Trophoblast cell (in vitro differentiated cells and primary cell): ENCODE data around the gene ASNS.
"Not testable (repeated sequence)": the region's sequence is repeated elsewhere in the genome, so short reads cannot be mapped to it uniquely, and the experiment has no call there.

Source experiments
- DNase-seq, 2 donors: peaks; one replicate each; pipeline ENCODE4 v3.0.0-alpha.2; 2016
- H2AFZ ChIP-seq: 2 replicates; pipeline ENCODE4 v1.6.1; 2013; ENCODE audit warnings: low read length, moderate library complexity, mild to moderate bottlenecking; ENCODE audit not compliant: insufficient read depth, poor library complexity
- H2AK5ac ChIP-seq: 2 replicates; pipeline ENCODE4 v1.6.1; 2013; ENCODE audit warnings: mild to moderate bottlenecking, low read length
- H2BK120ac ChIP-seq: 2 replicates; pipeline ENCODE4 v1.6.1; 2013; ENCODE audit warnings: low read length, mild to moderate bottlenecking, moderate library complexity; ENCODE audit not compliant: insufficient read depth, poor library complexity
- H2BK12ac ChIP-seq: 2 replicates; pipeline ENCODE4 v1.6.1; 2013; ENCODE audit warnings: mild to moderate bottlenecking, low read length, moderate library complexity
- H2BK5ac ChIP-seq: 2 replicates; pipeline ENCODE4 v1.6.1; 2013; ENCODE audit warnings: low read length, low read depth, moderate library complexity, mild to moderate bottlenecking; ENCODE audit not compliant: poor library complexity
- H3K14ac ChIP-seq: 2 replicates; pipeline ENCODE4 v1.6.1; 2013; ENCODE audit warnings: mild to moderate bottlenecking, low read length
- H3K18ac ChIP-seq: 2 replicates; pipeline ENCODE4 v1.6.1; 2013; ENCODE audit warnings: mild to moderate bottlenecking, low read length
- H3K23ac ChIP-seq: 2 replicates; pipeline ENCODE4 v1.6.1; 2013; ENCODE audit warnings: low read length
- H3K27ac ChIP-seq: 2 replicates; pipeline ENCODE4 v1.5.1; 2013; ENCODE audit warnings: low read depth, mild to moderate bottlenecking, inconsistent platforms, low read length, moderate library complexity
- H3K27me3 ChIP-seq: 2 replicates; pipeline ENCODE4 v1.6.1; 2013; ENCODE audit warnings: inconsistent platforms, mild to moderate bottlenecking, low read length, moderate library complexity; ENCODE audit not compliant: insufficient read depth
- H3K36me3 ChIP-seq, 2 experiments: 1 replicate in 1 of 2; 2 replicates in 1 of 2; pipeline ENCODE4 v1.6.1; 2013; ENCODE audit warnings: low read length in 2 of 2, mild to moderate bottlenecking in 2 of 2, moderate library complexity in 1 of 2; ENCODE audit not compliant: insufficient read depth in 2 of 2, control insufficient read depth in 1 of 2
- H3K4ac ChIP-seq: 2 replicates; pipeline ENCODE4 v1.6.1; 2013; ENCODE audit warnings: low read depth, mild to moderate bottlenecking, low read length, moderate library complexity
- H3K4me1 ChIP-seq, 2 experiments: 1 replicate in 1 of 2; 2 replicates in 1 of 2; pipeline ENCODE4 v1.6.1; 2013; ENCODE audit warnings: low read length in 2 of 2, mild to moderate bottlenecking in 2 of 2, moderate library complexity in 1 of 2; ENCODE audit not compliant: insufficient read depth in 2 of 2, control insufficient read depth in 1 of 2
- H3K4me2 ChIP-seq: 2 replicates; pipeline ENCODE4 v1.6.1; 2013; ENCODE audit warnings: inconsistent platforms, mild to moderate bottlenecking, low read length, moderate library complexity
- H3K4me3 ChIP-seq: 2 replicates; pipeline ENCODE4 v1.5.1; 2013; ENCODE audit warnings: mild to moderate bottlenecking, low read depth, low read length, inconsistent platforms
- H3K79me1 ChIP-seq: one replicate; pipeline ENCODE4 v1.6.1; 2013; ENCODE audit warnings: low read length
- H3K79me2 ChIP-seq: 2 replicates; pipeline ENCODE4 v1.6.1; 2013; ENCODE audit warnings: low read length, mild to moderate bottlenecking; ENCODE audit not compliant: control insufficient read depth, insufficient read depth, poor library complexity
- H3K9ac ChIP-seq: 2 replicates; pipeline ENCODE4 v1.6.1; 2013; ENCODE audit warnings: mild to moderate bottlenecking, low read length
- H3K9me3 ChIP-seq: 2 replicates; pipeline ENCODE4 v1.6.1; 2013; ENCODE audit warnings: low read depth, mild to moderate bottlenecking, control low read depth, inconsistent platforms, low read length; ENCODE audit not compliant: insufficient read depth
- H4K12ac ChIP-seq: 2 replicates; pipeline ENCODE4 v1.6.1; 2013; ENCODE audit warnings: low read depth, mild to moderate bottlenecking, low read length, moderate library complexity
- H4K8ac ChIP-seq: 2 replicates; pipeline ENCODE4 v1.6.1; 2013; ENCODE audit warnings: low read depth, mild to moderate bottlenecking, low read length, moderate library complexity
- H4K91ac ChIP-seq: one replicate; pipeline ENCODE4 v1.6.1; 2013; ENCODE audit warnings: low read depth, mild to moderate bottlenecking, low read length, moderate library complexity
- WGBS: extraction: QIAGEN DNeasy Blood & Tissue Kit; methylation state at CpG from one replicate; pipeline ENCODE4 v1.1.7; 2013; ENCODE audit warnings: missing lambda C conversion rate; ENCODE audit not compliant: insufficient read length, insufficient coverage; ENCODE audit errors: extremely low coverage; 5-methylcytosine and 5-hydroxymethylcytosine counted together

The ASNS gene

DNA sequence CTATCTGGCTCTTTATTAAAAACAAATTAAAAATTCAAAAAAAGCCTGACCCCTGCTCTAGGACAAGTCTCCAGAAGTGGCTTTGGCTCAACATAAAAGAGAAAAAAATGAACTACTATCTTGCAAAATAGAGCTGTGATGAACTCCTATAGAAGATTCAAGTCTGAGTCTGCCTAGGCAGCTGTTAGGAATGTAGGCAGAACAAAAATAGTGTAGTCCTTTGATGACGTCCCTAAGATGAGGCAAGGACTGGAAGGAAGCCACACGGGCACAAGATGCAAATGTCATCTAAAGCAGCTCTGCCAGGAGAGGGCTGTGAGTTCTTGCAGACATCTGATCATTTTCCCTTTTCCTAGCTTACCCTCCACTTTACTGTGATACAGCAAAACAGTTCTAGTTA is 20.5 kb downstream of the ASNS start:
- no peak for DNase-seq
- Histone ChIP-seq H3K79me2 (no peaks in the 10 kb centered on the region), H3K79me1 (no peaks in the 10 kb centered on the region), H2BK5ac (no peak overlapping the region), H3K27me3 (no peaks in the 10 kb centered on the region), H3K27ac (no peak overlapping the region), H3K4me3 (no peak overlapping the region), H3K4me2 (no peak overlapping the region), H3K4ac (no peak overlapping the region), H2AFZ (no peak overlapping the region), H3K9ac (no peak overlapping the region), H2BK12ac (no peak overlapping the region), H3K36me3 (no peaks in the 10 kb centered on the region), H3K4me1 (no peaks in the 10 kb centered on the region), H2BK120ac (no peak overlapping the region), H3K14ac (no peak overlapping the region), H4K12ac (no peak overlapping the region), H2AK5ac (no peak overlapping the region), H3K18ac (no peak overlapping the region), H4K8ac (no peak overlapping the region), H3K9me3 (no peaks in the 10 kb centered on the region), H3K23ac (no peak overlapping the region), H4K91ac (no peak overlapping the region)
- no CpG with 5 or more reads among the region's 2 CpGs for WGBS

DNA sequence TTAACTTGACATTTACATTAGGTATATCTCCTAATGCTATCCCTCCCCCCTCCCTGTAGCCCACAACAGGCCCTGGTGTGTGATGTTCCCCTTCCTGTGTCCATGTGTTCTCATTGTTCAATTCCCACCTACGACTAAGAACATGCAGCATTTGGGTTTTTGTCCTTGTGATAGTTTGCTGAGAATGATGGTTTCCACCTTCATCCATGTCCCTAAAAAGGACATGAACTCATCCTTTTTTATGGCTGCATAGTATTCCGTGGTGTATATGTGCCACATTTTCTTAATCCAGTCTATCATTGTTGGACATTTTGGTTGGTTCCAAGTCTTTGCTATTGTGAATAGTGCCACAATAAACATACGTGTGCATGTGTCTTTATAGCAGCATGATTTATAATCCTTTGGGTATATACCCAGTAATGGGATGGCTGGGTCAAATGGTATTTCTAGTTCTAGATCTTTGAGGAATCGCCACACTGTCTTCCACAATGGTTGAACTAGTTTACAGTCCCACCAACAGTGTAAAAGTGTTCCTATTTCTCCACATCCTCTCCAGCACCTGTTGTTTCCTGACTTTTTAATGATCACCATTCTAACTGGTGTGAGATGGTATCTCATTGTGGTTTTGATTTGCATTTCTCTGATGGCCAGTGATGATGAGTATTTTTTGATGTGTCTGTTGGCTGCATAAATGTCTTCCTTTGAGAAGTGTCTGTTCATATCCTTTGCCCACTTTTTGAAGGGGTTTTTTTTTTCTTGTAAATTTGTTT is 21.8 kb downstream of the ASNS start:
- H3K14ac ChIP-seq, H3K27me3 ChIP-seq, H2AK5ac ChIP-seq, H4K8ac ChIP-seq, H3K4me1 ChIP-seq, H2BK5ac ChIP-seq, H3K4me2 ChIP-seq, H3K4me3 ChIP-seq, H4K12ac ChIP-seq, H2BK12ac ChIP-seq, H3K9ac ChIP-seq, H3K79me2 ChIP-seq, H3K23ac ChIP-seq, H3K18ac ChIP-seq, H4K91ac ChIP-seq, H3K36me3 ChIP-seq, DNase-seq, H3K9me3 ChIP-seq, H2BK120ac ChIP-seq, H3K27ac ChIP-seq, H2AFZ ChIP-seq, H3K79me1 ChIP-seq, H3K4ac ChIP-seq: not testable (repeated sequence)
- no CpG with 5 or more reads among the region's 4 CpGs for WGBS

DNA sequence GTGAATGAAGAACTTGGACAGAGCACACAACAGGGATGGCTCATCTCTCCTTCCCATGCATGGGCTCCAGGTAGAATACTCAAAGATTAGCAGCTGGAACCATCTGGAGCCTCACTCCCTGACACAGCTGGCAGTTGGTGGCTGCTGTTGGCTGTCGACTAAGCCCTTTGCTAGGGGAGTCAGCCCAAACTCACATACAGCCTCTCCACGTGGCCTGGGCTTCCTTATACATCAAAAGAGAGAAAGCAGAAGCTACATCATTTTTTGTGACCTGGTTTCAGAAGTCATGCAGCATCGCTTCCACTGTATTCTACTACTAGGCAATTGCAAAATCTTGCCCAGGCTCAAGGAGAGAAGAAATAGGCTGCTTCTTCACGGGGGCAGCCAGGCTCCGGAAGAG is 24.4 kb downstream of the ASNS start:
- Histone ChIP-seq H3K79me2 (no peaks in the 10 kb centered on the region), H3K4me2 (no peak overlapping the region), H4K91ac (no peak overlapping the region), H3K18ac (no peak overlapping the region), H3K27me3 (no peaks in the 10 kb centered on the region), H3K9ac (no peak overlapping the region), H2BK12ac (no peak overlapping the region), H3K9me3 (peaks cover 4% of the 10 kb centered on the region), H2AK5ac (no peak overlapping the region), H3K4ac (no peak overlapping the region), H2BK5ac (no peak overlapping the region), H3K36me3 (no peaks in the 10 kb centered on the region), H3K23ac (no peak overlapping the region), H3K4me1 (no peaks in the 10 kb centered on the region), H3K79me1 (no peaks in the 10 kb centered on the region), H4K8ac (no peak overlapping the region), H3K14ac (no peak overlapping the region), H2BK120ac (no peak overlapping the region), H3K4me3 (no peak overlapping the region), H3K27ac (no peak overlapping the region), H2AFZ (no peak overlapping the region), H4K12ac (no peak overlapping the region)
- no peak for DNase-seq
- no CpG with 5 or more reads among the region's 5 CpGs for WGBS

DNA sequence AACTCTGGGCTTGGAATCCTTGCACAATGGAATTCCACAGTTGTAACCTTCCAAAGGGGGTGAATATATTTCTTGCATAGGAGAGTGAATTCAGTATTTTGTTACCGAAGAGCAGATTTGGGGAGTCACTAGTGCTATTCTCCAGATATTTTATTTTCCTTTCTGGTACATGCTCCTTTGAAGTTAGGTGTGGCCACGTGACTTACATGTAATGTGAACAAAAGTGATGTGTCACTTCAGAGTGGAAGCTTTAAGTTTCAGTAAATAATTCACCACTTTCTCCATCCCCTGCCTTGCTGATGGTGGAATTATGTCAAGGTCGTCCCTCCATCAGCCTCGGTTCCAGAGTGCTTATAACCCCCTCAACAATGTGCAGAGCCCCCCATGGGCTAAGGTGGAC is 25.3 kb downstream of the ASNS start:
- no peak overlapping the region for H3K4me3 ChIP-seq
- no peak overlapping the region for H4K91ac ChIP-seq
- H3K27me3 ChIP-seq, result no peaks in the 10 kb centered on the region
- H3K23ac ChIP-seq, result no peak overlapping the region
- no peak overlapping the region for H3K27ac ChIP-seq
- H3K36me3 ChIP-seq, result no peaks in the 10 kb centered on the region
- no peak overlapping the region for H2BK12ac ChIP-seq
- H4K12ac ChIP-seq, result no peak overlapping the region
- H4K8ac ChIP-seq, result no peak overlapping the region
- WGBS, result no CpG with 5 or more reads among the region's 4 CpGs
- no peaks in the 10 kb centered on the region for H3K79me1 ChIP-seq
- no peak overlapping the region for H3K14ac ChIP-seq
- H3K18ac ChIP-seq, result no peak overlapping the region
- no peak overlapping the region for H3K4me2 ChIP-seq
- H3K4ac ChIP-seq, result no peak overlapping the region
- H3K9me3 ChIP-seq, result peaks cover 7% of the 10 kb centered on the region
- no peaks in the 10 kb centered on the region for H3K4me1 ChIP-seq
- no peak overlapping the region for H2BK5ac ChIP-seq
- H2AK5ac ChIP-seq, result no peak overlapping the region
- no peak overlapping the region for H3K9ac ChIP-seq
- H3K79me2 ChIP-seq, result no peaks in the 10 kb centered on the region
- no peak for DNase-seq
- H2BK120ac ChIP-seq, result no peak overlapping the region
- no peak overlapping the region for H2AFZ ChIP-seq
